GM12874 (cell line): ENCODE data around the gene NR2F6.

Experiments
- CTCF ChIP-seq: IDR thresholded peaks from 2 replicates; pipeline ENCODE4 v1.5.1; 2011; ENCODE audit warnings: low read depth, mild to moderate bottlenecking, control low read depth, low read length, moderate library complexity; ENCODE audit not compliant: insufficient read depth

The NR2F6 gene

DNA sequence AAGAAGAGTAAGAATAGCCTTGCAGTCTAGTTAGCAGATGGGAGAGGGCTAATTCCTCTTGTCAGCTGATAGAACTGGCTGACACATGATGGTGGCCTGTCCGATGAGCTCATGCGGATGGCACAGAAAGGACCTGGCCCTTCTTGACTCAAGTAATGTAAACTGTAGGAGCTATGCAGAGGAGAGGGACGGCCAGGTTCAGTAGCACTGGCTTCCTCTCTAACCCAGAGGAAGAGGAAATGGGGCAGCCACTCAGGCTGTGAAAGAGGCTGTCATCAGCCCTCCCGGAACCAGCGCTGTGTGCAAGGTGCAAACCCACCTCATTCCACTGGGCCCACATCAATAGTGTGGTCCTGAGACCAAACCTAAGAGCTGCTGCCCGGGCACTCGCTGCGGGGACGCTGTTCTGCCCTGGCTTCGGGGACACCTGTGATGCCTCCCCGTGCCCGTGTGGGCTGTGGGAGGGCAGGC lies 61.3 kb downstream of the NR2F6 start:
- no peak for TF ChIP-seq CTCF

GRCh38 chr19:17183858-17184321 lies 61.8 kb downstream of the NR2F6 start:
- no peak for TF ChIP-seq CTCF

- TF ChIP-seq CTCF, result peak; percentile 50
Observed at GRCh38 chr19:17183271-17183761, 62.4 kb downstream of the NR2F6 start.
